ENCODE results near the gene LGALS9.
"Not testable (repeated sequence)": the region's sequence is repeated elsewhere in the genome, so short reads cannot be mapped to it uniquely, and the experiment has no call there.

LGALS9 gene

GRCh38 chr17:27653449-27653971, 22.5 kb downstream of the LGALS9 start:
- DNase-seq (ENCODE audit: low read depth in 1 of 2, low spot score in 1 of 2) = not testable (repeated sequence)

GRCh38 chr17:27654136-27654535, 23.1 kb downstream of the LGALS9 start:
- no peak for DNase-seq (ENCODE audit: low read depth in 1 of 2, low spot score in 1 of 2)

- peak; percentile 48 to 52 for DNase-seq (ENCODE audit: low read depth in 1 of 2, low spot score in 1 of 2)
These were observed 23.9 kb downstream of the LGALS9 start for GRCh38 chr17:27654654-27655524.

- not testable (repeated sequence) for DNase-seq (ENCODE audit: low read depth in 1 of 2, low spot score in 1 of 2)
These were observed 24.6 kb downstream of the LGALS9 start for GRCh38 chr17:27655525-27656111.

GRCh38 chr17:27656620-27657019, 25.6 kb downstream of the LGALS9 start:
- not testable (repeated sequence) for DNase-seq (ENCODE audit: low read depth in 1 of 2, low spot score in 1 of 2)

- DNase-seq (ENCODE audit: low read depth in 1 of 2, low spot score in 1 of 2) = no peak
These were observed 26.6 kb downstream of the LGALS9 start for GRCh38 chr17:27657620-27658019.

GRCh38 chr17:27659683-27660082, 28.7 kb downstream of the LGALS9 start:
- no peak for DNase-seq (ENCODE audit: low read depth in 1 of 2, low spot score in 1 of 2)

- no peak for DNase-seq (ENCODE audit: low read depth in 1 of 2, low spot score in 1 of 2)
These were observed 29.4 kb downstream of the LGALS9 start for GRCh38 chr17:27660436-27660835.

GRCh38 chr17:27663936-27664605, 33.1 kb downstream of the LGALS9 start:
- DNase-seq (ENCODE audit: low read depth in 1 of 2, low spot score in 1 of 2) = no peak

GRCh38 chr17:27664606-27664965, 33.6 kb downstream of the LGALS9 start:
- DNase-seq (ENCODE audit: low read depth in 1 of 2, low spot score in 1 of 2) = no peak

GRCh38 chr17:27665549-27665948, 34.6 kb downstream of the LGALS9 start:
- DNase-seq (ENCODE audit: low read depth in 1 of 2, low spot score in 1 of 2) = no peak

- DNase-seq (ENCODE audit: low read depth in 1 of 2, low spot score in 1 of 2) = not testable (repeated sequence)
These were observed 35.3 kb downstream of the LGALS9 start for GRCh38 chr17:27666270-27666669.

GRCh38 chr17:27666831-27667560, 36.0 kb downstream of the LGALS9 start:
- no peak for DNase-seq (ENCODE audit: low read depth in 1 of 2, low spot score in 1 of 2)

GRCh38 chr17:27667656-27668487, 36.9 kb downstream of the LGALS9 start:
- DNase-seq (ENCODE audit: low read depth in 1 of 2, low spot score in 1 of 2) = no peak

- no peak for DNase-seq (ENCODE audit: low read depth in 1 of 2, low spot score in 1 of 2)
These were observed 37.5 kb downstream of the LGALS9 start for GRCh38 chr17:27668488-27668823.

- DNase-seq (ENCODE audit: low read depth in 1 of 2, low spot score in 1 of 2) = no peak
These were observed 38.1 kb downstream of the LGALS9 start for GRCh38 chr17:27669136-27669535.

- DNase-seq (ENCODE audit: low read depth in 1 of 2, low spot score in 1 of 2) = no peak
These were observed 38.9 kb downstream of the LGALS9 start for GRCh38 chr17:27669850-27670249.

GRCh38 chr17:27670791-27671590, 40.0 kb downstream of the LGALS9 start:
- DNase-seq (ENCODE audit: low read depth in 1 of 2, low spot score in 1 of 2) = no peak

GRCh38 chr17:27671591-27671910, 40.6 kb downstream of the LGALS9 start:
- DNase-seq (ENCODE audit: low read depth in 1 of 2, low spot score in 1 of 2) = no peak

Measured in activated CD4-positive, alpha-beta T cell treated with anti-CD3 and anti-CD28 coated beads, Interleukin-2, amount 50 U/mL, for 24 hours (primary cell).